GM10847 (cell line): ENCODE results near the gene TMEM17.
A peak's percentile ranks its signal among the peaks of the same experiment; 100 is the strongest.

Experiments
- POLR2A ChIP-seq: IDR thresholded peaks from 2 replicates; pipeline ENCODE4 v1.6.1; 2011; ENCODE audit not compliant: insufficient read length; ENCODE audit errors: extremely low read depth

The TMEM17 gene, protein sequence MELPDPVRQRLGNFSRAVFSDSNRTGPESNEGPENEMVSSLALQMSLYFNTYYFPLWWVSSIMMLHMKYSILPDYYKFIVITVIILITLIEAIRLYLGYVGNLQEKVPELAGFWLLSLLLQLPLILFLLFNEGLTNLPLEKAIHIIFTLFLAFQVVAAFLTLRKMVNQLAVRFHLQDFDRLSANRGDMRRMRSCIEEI

DNA sequence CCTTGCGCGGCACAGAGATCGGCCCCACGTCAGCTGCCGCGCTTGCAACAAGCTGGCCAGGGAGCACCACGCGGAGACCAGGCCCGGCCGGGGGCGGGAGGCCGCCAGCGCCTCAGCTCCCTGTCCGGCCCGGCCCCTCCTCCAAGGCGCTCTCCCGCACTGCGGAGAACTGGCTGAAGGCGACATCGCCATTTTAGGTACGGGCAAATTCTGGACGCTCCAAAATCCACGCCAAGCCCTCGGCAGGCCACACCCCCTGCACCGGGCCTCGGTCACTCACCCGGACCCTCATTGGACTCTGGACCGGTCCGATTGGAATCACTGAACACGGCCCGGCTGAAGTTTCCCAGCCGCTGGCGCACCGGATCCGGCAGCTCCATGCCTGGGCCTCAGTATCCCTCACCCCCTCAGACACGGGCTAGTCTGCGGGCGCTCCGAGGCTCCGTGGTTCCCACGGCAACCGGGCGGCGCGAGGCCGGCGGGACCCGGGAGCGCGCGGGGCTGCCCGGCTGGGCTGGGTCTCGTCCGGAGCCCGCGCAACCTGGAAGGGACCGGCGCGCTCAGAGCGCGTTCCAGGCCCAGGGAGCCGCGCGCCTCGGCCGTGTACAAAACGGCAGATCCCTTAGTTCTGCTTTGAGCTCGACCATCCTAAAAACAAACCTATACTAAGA, at the start of gene TMEM17:
TSS of gene TMEM17 (minus strand) at position 446 of the 671 bp plus-strand sequence. CDS start at position 380, 66 bp downstream.
- TF ChIP-seq POLR2A, result peak; percentile 25

DNA sequence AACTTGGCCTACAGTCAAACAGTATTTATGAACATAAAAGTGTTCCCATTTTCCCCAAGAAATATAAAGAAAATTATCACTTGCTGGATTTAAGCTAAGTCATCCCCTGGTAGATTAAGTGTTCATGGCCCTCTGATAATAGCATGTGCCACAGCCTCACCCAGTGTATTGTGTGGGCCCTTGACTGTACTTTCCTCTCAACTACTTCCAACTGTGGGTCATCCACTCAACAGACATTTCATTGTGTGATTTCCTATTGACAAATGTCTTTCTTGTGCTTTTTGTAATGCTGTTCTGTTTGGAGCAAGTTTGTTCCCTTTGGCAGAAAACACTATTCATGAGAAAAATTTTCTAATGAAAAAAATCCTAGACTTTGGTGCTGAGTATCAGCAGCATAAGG, 48.4 kb upstream of the TMEM17 start:
- no peak for TF ChIP-seq POLR2A

DNA sequence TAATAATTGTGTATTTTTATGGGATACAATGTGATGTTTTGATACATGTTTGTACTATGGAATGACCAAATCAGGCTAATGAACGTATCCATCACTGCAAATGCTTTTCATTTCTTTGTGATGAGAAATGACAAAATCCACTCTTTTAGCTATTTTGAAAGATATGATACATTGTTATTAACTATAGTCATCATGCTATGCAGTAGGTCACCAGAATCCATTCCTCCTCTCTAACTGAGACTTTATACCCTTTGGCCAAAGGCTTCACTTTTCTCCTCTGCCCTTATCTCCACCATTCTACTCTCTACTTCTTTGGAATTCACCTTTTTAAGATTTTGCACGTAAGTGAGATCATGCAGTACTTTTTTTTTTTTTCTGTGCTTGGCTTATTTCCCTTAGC, 44.5 kb upstream of the TMEM17 start:
- TF ChIP-seq POLR2A, result no peak

DNA sequence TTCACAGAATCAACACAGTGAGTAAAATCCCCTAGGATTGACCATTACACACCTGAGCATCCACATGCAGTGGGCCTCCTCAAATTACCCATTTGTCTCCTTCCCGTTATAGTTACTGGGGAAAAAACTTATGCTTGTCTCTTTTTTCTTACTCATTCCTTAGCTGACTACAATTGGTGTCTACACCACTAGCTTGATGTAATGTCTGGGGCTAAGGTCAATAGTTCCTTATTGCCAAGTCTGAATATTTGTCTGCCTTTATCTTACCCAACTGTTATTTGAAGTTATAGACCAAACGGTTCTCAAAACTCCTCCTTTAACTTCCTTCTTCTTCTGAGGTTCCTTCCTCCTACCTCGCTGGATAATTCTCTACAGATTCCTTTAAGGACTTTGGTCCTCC, 41.9 kb upstream of the TMEM17 start:
- no peak for TF ChIP-seq POLR2A

DNA sequence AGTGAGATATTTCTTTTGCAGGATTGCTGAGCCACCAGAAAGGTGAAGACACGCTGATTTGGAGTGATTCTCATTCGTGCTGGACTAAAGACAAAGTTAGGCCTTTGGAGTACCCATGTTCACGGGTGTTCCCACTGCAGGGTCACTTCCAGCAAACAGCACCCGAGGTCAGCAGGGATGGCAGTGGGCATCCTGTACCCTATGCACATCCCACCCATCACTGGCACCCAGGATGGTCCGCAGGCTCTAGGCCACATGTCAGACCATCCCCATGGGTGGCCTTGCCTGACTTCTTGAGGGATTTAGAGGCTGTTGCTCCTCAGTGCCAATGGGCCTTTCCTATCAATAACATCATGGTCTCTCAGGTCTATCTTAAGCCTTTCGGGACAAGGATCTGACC, 39.3 kb upstream of the TMEM17 start:
- TF ChIP-seq POLR2A, result no peak

DNA sequence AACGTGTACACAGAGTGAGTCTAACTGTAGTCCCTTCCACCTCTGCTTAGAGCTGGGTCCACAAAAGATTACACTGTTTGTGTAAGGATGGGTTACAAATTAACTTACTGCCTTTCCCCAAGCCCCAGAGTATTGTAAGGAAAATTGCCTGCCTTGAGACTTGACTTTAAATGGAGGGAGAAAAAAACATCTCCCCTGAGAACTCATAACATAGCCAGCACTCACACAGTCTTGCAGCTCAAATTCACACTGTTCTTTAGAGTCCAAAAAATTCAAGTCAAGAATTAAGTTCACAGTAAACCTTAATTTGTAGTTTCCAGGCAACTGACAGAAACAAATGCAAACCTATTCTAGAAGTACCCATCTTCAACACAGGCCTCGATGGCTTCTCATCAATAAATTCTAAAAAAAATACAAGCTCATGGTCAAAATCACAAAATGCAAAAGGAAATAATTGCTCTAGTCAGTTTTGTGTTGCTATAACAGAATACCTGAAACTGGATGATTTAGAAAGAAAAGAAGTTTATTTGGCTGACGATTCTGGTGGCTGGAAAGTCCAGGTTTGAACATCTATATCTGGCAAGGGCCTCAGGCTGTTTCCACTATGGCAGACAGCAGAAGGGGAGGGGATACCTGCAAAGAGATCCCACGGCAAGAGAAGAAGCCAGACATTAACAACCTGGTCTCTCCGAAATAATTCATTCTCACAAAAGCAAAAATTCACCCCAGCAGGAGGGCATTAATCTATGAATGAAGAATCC, 34.6 kb upstream of the TMEM17 start:
- no peak for TF ChIP-seq POLR2A

DNA sequence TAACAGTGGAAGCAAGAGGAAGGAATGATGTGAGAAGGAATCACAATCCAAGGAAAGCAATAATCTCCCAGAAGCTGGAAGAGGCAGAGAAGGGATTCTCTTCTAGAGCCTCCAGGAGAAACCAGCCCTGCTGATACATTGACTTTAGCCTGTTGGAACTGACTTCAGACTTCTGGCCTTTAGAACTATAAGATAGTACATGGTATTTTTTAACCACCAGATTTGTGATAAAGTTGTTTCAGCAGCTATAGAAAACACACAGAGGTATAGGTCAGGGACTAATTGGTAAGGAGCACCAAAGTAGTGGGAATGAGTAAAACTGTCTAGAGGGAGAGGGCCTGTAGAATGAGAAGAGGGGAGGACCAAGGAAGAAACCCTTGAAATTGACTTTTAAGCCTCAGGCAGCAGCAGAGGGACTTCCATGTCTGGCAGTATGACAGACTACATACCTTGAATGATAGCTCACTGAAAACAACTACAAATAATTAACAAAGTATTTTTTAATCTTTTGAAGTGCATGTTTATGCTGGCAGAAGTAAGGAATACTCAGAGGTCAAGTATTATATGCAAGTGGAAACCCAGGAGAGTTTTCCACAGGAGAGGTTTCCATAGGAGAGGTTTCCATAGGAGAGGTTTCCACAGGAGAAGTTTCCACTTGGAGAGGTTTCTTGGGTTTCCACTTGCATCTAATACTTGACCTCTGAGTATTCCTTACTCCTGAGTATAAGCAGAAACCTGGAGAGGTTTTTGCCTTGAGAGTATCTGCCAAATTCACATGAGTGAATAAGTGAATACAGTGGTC, 33.8 kb upstream of the TMEM17 start:
- no peak for TF ChIP-seq POLR2A

DNA sequence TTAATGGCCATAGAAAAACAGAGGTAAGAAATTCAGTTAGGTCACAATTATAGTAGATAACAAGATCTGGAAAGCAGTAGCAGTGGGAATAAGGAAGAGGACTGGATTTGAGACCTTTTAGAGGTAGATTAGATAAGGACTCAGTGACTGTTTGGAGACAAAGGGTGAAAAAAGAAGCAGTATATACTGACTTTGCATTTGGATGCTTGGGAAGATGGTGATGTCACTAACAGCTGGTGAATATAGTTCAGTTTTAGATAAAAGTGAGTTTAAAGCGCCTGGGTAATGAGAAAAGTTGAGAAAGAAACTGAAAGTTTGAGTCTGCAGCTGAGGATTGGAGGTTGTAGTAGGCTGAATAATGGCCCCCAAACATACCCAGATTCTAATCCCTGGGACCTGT, 32.8 kb upstream of the TMEM17 start:
- no peak for TF ChIP-seq POLR2A

DNA sequence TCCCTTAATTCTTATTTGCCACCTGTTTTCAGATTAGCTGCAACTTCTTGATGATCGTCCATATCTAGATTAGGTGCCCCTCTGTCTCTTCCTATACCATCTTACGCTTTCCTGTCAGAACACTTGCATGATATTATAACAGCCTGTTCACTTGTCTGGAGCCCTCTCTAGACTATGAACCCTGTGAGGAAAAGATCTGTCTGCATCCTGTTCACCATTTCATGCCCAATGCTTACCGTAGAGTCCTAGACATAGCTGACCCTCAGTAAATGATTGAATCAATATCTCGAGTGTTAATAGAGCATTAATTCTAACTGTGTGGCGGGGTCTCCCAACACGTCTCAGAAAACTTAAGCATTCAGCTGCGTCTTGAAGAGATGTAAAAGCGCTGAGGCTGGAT, 31.8 kb upstream of the TMEM17 start:
- no peak for TF ChIP-seq POLR2A

DNA sequence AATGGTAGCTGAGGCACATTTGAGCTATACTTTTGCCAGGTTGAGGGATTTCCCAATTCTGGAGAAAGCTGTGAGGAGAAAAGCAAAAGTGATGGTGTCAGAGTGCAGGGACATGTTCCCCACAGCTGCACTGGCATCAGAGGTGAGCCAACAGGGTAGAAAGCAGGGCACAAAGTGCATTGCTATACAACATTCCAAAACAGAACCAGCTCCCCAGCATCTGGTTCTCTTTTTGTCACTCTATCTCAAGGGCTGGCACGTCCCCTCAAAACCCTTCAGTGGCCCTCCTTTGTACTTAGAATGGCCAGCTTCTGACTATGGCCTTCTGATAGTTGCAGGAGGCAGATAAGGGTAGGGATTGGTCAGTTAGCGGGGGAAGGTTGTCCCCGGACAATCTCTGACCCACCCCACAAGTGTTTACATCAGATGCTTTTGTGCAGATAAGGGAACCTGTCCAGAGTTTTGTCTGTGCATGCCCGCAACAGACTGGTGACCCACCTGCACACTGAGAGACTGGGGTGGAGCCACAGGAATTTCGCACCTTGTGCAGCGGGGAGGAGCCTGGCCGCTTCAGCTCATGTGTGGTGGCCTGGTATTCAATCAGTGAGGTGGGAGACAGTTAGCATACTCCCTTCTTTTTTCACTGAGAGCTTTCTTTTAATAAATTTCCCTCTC, 31.0 kb upstream of the TMEM17 start:
- no peak for TF ChIP-seq POLR2A

DNA sequence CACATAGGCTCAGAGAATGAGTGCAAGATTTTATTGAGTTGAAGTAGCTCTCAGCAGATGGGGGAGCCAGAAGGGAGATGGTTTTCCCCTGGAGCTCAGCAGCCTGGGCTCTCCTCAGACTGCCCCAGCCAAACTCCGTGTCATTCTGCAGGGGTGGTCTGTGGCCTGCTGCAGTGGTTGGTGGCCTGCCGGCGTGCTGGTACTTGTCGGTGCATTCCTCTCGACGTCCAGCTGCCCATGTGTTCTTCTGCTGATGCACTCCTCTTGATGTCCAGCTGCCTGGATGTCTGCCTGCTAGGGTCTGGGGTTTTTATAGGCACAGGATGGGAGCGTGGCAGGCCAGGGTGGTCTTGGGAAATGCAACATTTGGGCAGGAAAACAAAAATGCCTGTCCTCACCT, 25.6 kb upstream of the TMEM17 start:
- no peak for TF ChIP-seq POLR2A

DNA sequence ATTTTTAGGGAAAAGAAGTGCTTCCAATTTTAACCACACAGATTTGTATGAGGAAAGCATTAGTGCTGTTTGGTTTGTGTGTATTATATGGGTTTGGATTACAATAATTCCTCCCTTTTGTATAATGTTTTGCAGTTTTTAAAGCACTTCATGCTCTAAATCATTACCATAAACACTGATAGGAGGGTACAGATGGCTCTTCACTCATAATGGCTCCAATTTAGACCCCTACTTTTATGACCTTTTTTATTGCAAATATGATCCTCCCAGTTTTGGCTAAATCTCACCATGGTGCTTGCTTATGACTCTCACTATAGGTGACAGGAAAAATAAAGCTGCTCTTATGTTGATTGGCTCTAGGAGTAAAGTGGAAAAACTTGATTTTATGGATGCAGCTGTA, 23.8 kb upstream of the TMEM17 start:
- no peak for TF ChIP-seq POLR2A

DNA sequence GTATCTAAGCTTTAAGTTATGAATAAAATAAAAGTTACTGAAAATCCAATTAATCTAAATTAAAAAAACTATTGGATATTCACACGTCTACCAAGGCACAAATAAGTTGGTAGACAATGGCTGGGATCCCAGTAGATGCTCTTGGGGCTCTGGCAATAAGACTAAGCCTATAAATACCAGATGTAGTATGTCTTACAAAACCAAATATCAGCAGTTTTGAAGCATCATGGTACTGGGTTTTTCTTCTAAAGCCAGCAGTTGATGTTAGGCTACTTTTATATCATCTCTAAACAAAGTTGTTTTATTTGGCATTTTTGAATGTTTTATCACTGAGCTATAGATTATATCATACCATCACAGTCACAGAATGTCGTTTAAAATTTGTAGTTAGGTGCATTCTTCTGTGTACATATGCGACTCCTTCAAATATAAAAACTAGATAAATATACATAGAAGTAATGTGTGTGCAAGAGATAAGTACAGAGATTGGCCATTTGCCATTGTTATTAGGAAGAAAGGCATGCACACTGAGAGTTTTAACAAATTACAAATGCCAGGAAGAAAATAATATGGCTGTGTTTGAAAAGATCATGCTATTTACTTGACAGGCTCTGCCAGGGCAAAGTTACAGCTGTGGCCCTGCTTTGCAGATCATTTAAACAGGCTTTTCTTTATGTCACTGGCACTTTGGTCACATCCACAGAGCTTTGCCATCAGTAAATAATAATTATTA, 21.6 kb upstream of the TMEM17 start:
- TF ChIP-seq POLR2A, result no peak
